Natural killer cell (primary cell): ENCODE data around the gene ARMH4. TPM values are rescaled to one million over a fixed set of nuclear protein-coding genes. Genes with fewer than 3 reads are reported as not detected.

Source experiments
- ATAC-seq, 3 donors: fragments of 150-1000 bp in 2 of 3; fragments of 200-7000 bp in 1 of 3; cut with Tn5 transposase; 1 replicate in 1 of 3; 2 replicates in 2 of 3; pipeline ENCODE4 v1.10.0; 2021; ENCODE audit warnings: mild to moderate bottlenecking in 2 of 3, moderate library complexity in 2 of 3
- DNase-seq, 2 donors: peaks; one replicate each; pipeline versions ENCODE4 v3.0.0 to v3.0.0-alpha.2; 2013 to 2021; ENCODE audit warnings: mixed read lengths in 1 of 2
- H3K27ac ChIP-seq: one replicate; pipeline ENCODE4 v1.5.1; 2013; ENCODE audit warnings: mild to moderate bottlenecking, low read length
- H3K27me3 ChIP-seq: one replicate; pipeline ENCODE4 v1.6.1; 2013; ENCODE audit warnings: low read length; ENCODE audit not compliant: control insufficient read depth, insufficient read depth
- H3K36me3 ChIP-seq: one replicate; pipeline ENCODE4 v1.6.1; 2013; ENCODE audit warnings: low read length; ENCODE audit not compliant: control insufficient read depth, insufficient read depth
- H3K4me1 ChIP-seq: one replicate; pipeline ENCODE4 v1.6.1; 2013; ENCODE audit warnings: low read length; ENCODE audit not compliant: control insufficient read depth, insufficient read depth
- H3K4me3 ChIP-seq: one replicate; pipeline ENCODE4 v1.5.1; 2013; ENCODE audit warnings: low read length
- H3K9me3 ChIP-seq: one replicate; pipeline ENCODE4 v1.6.1; 2013; ENCODE audit warnings: low read length; ENCODE audit not compliant: control insufficient read depth, insufficient read depth
- H3K27ac Mint-ChIP-seq, 2 donors: one replicate each; pipeline ENCODE4 v1.8.0; 2022; ENCODE audit warnings: mild to moderate bottlenecking in 2 of 2, mixed read lengths in 2 of 2, moderate library complexity in 1 of 2
- H3K27me3 Mint-ChIP-seq, 2 donors: one replicate each; pipeline ENCODE4 v1.8.0; 2022; ENCODE audit warnings: low read depth in 2 of 2, mixed read lengths in 2 of 2
- H3K36me3 Mint-ChIP-seq: one replicate; pipeline ENCODE4 v1.8.0; 2022; ENCODE audit warnings: mixed read lengths
- H3K4me1 Mint-ChIP-seq, 2 donors: one replicate each; pipeline ENCODE4 v1.8.0; 2022; ENCODE audit warnings: mixed read lengths in 2 of 2
- H3K4me3 Mint-ChIP-seq: one replicate; pipeline ENCODE4 v1.8.0; 2022; ENCODE audit warnings: mild to moderate bottlenecking, moderate library complexity, mixed read lengths
- H3K9me3 Mint-ChIP-seq, 2 donors: one replicate each; pipeline ENCODE4 v1.8.0; 2022; ENCODE audit warnings: mixed read lengths in 2 of 2
- WGBS: methylation state at CpG from one replicate; pipeline ENCODE4 v1.1.7; 2013; ENCODE audit warnings: missing lambda C conversion rate; ENCODE audit not compliant: insufficient coverage; 5-methylcytosine and 5-hydroxymethylcytosine counted together
- intact Hi-C: fragments of 100-400 bp; cut with micrococcal nuclease; formaldehyde crosslinking; loops from one replicate; pipeline ENCODE4 v1.14.2; 2022
- total RNA-seq, 4 donors: library from RNA; stranded (reverse); fragments of 120-200 nt in 1 of 4; gene quantifications; one replicate each; pipeline versions ENCODE4 v1.2.3 to v1.2.4, GENCODE V29; 2013 to 2022
- TF ChIP-seq, protein P1 (sequence below): fragments of 200-600 bp; IDR thresholded peaks from one replicate; pipeline ENCODE4 v1.8.0; 2022; ENCODE audit warnings: antibody characterized with exemption

ARMH4 gene
- total RNA-seq, 3 donors from 2014 or later (not counting 1 experiment from before 2014, with no cell fraction given), result 0.32 TPM; not detected in 2

DNA sequence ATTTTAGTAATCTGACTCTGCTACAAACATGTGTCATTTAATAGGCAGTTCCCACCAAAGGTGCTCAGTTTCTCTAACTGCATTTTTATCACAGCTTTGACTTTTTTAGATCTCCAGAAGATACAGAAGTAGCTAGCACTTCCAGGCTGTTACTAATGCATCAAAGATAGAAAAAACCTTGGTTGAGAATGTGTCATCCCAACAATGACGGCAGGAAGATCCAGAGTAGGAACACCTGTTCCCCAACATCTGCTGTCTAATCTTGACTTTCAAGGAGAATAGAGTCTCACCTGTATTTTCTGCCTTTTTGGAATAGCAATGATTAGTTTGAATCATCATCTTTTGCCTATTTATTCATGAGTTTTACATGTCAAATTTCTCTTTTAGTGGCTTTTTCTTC lies 45.0 kb downstream of the ARMH4 start:
- 74% methylated on average over 1 of the region's 1 CpG for WGBS
- Mint-ChIP-seq H3K27me3 (peaks cover 6 to 7% of the 10 kb centered on the region in 2 donors), H3K4me3 (no peak overlapping the region), H3K36me3 (no peaks in the 10 kb centered on the region), H3K27ac (no peak overlapping the region), H3K4me1 (no peaks in the 10 kb centered on the region), H3K9me3 (no peaks in the 10 kb centered on the region)
- intact Hi-C loops, result loop anchor here (10.0 kb wide), 1 partner anchor 288 kb away; the partner anchor contains the start of gene TOMM20L
- no peaks in the 10 kb centered on the region for H3K4me1 ChIP-seq
- H3K9me3 ChIP-seq, result no peaks in the 10 kb centered on the region
- H3K36me3 ChIP-seq, result no peaks in the 10 kb centered on the region
- no peaks in the 10 kb centered on the region for H3K27me3 ChIP-seq
- ATAC-seq (no peak), DNase-seq (no peak)
- TF ChIP-seq, protein P1, sequence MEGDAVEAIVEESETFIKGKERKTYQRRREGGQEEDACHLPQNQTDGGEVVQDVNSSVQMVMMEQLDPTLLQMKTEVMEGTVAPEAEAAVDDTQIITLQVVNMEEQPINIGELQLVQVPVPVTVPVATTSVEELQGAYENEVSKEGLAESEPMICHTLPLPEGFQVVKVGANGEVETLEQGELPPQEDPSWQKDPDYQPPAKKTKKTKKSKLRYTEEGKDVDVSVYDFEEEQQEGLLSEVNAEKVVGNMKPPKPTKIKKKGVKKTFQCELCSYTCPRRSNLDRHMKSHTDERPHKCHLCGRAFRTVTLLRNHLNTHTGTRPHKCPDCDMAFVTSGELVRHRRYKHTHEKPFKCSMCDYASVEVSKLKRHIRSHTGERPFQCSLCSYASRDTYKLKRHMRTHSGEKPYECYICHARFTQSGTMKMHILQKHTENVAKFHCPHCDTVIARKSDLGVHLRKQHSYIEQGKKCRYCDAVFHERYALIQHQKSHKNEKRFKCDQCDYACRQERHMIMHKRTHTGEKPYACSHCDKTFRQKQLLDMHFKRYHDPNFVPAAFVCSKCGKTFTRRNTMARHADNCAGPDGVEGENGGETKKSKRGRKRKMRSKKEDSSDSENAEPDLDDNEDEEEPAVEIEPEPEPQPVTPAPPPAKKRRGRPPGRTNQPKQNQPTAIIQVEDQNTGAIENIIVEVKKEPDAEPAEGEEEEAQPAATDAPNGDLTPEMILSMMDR, result no peak
- no peak overlapping the region for H3K4me3 ChIP-seq
- H3K27ac ChIP-seq, result no peak overlapping the region

DNA sequence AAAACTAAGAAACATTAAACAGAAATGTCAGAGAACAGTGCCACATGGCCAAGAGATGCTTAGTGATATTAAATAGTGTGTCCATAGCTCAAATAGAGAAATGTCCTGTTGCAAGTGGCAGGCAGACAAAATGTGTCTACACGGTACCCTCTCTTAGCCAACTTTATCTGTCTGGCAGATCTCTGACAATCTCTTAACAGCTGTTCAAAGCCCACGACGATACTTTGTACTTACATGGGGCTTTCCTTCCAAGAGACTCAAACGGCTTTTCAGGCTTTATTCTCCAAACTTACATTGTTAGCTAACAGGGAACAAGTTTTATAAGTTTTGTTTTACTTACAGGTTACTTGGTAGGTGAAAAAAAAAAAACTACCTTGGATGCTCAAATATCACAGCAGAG lies 45.6 kb downstream of the ARMH4 start:
- ATAC-seq (no peak), DNase-seq (no peak)
- H3K27me3 Mint-ChIP-seq, result peaks cover 6 to 7% of the 10 kb centered on the region in 2 donors
- H3K4me1 ChIP-seq, result no peaks in the 10 kb centered on the region
- no peaks in the 10 kb centered on the region for H3K4me1 Mint-ChIP-seq
- H3K27ac Mint-ChIP-seq, result no peak overlapping the region
- no peaks in the 10 kb centered on the region for H3K36me3 Mint-ChIP-seq
- H3K9me3 ChIP-seq, result no peaks in the 10 kb centered on the region
- H3K9me3 Mint-ChIP-seq, result no peaks in the 10 kb centered on the region
- 27% methylated on average over 3 of the region's 4 CpGs for WGBS
- no peaks in the 10 kb centered on the region for H3K36me3 ChIP-seq
- no peaks in the 10 kb centered on the region for H3K27me3 ChIP-seq
- H3K4me3 ChIP-seq, result no peak overlapping the region
- no peak overlapping the region for H3K4me3 Mint-ChIP-seq
- no peak overlapping the region for H3K27ac ChIP-seq
- TF ChIP-seq, protein P1, result no peak
- intact Hi-C loops, result loop anchor here (10.0 kb wide), 1 partner anchor 288 kb away; the partner anchor contains the start of gene TOMM20L

DNA sequence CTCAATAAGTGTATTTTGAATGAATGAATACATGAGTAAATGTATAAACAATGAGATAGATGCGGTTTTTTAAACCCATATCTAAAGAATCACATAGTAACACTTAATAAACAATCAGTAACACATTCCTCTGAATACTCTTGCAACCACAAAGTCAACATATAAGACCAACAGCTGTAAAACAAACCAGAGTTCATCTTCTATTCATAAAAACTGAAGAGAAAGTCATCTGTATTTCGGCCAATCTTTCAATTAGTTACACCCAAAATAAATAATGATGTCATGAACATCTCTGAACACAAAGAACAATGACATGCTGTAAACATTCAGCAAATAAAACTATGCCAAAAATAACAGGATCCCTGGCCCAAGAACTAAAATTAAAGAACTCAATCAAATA lies 47.2 kb downstream of the ARMH4 start:
- Mint-ChIP-seq H3K27ac (no peak overlapping the region), H3K4me3 (no peak overlapping the region), H3K27me3 (peaks cover 6 to 7% of the 10 kb centered on the region in 2 donors), H3K9me3 (no peaks in the 10 kb centered on the region), H3K36me3 (no peaks in the 10 kb centered on the region), H3K4me1 (no peaks in the 10 kb centered on the region)
- 80% methylated on average over 1 of the region's 2 CpGs for WGBS
- intact Hi-C loops, result loop anchor here (10.0 kb wide), 1 partner anchor 290 kb away; the partner anchor contains the start of gene TOMM20L
- Histone ChIP-seq H3K4me3 (no peak overlapping the region), H3K4me1 (no peaks in the 10 kb centered on the region), H3K27ac (no peak overlapping the region), H3K9me3 (no peaks in the 10 kb centered on the region), H3K27me3 (no peaks in the 10 kb centered on the region), H3K36me3 (no peaks in the 10 kb centered on the region)
- ATAC-seq, result no peak
- no peak for DNase-seq
- TF ChIP-seq, protein P1, result no peak
